K562 (cell line): ENCODE results near the gene HSD11B1. TPM values are rescaled to one million over a fixed set of nuclear protein-coding genes. Genes with fewer than 3 reads are reported as not detected.

Experiments
- CBX1 ChIP-seq: sonication (generic); IDR thresholded peaks from 2 replicates; pipeline ENCODE4 v1.6.1; 2016; ENCODE audit warnings: antibody characterized with exemption, low read depth, mild to moderate bottlenecking
- ELF4 ChIP-seq: fragments of 450-650 bp; formaldehyde crosslinking; IDR thresholded peaks from 2 replicates; pipeline ENCODE4 v1.4.0; 2022; ENCODE audit warnings: missing genetic modification characterization
- IRF2 ChIP-seq: sonication (generic); formaldehyde crosslinking; IDR thresholded peaks from 2 replicates; pipeline ENCODE4 v1.8.1; 2022; ENCODE audit warnings: mild to moderate bottlenecking, missing genetic modification reagents
- MBD2 ChIP-seq: sonication (generic); IDR thresholded peaks from 2 replicates; pipeline ENCODE4 v1.6.1; 2016; ENCODE audit warnings: low read depth, borderline replicate concordance
- MED1 ChIP-seq: sonication (generic); formaldehyde crosslinking; IDR thresholded peaks from 2 replicates; pipeline ENCODE4 v1.8.1; 2023; ENCODE audit warnings: missing genetic modification reagents, borderline replicate concordance
- NBN ChIP-seq: fragments of 450-650 bp; IDR thresholded peaks from 2 replicates; pipeline ENCODE4 v1.6.1; 2016; ENCODE audit warnings: low read depth, mild to moderate bottlenecking
- PCBP1 ChIP-seq: fragments of 200-400 bp; formaldehyde crosslinking; IDR thresholded peaks from 2 replicates; pipeline ENCODE4 v1.6.1; 2018; ENCODE audit warnings: mild to moderate bottlenecking, low read depth, low read length; ENCODE audit not compliant: poor library complexity, severe bottlenecking
- POLR2G ChIP-seq: fragments of 200-400 bp; formaldehyde crosslinking; IDR thresholded peaks from 2 replicates; pipeline ENCODE4 v1.6.1; 2017; ENCODE audit warnings: low read depth, mild to moderate bottlenecking, antibody characterized with exemption, low read length, moderate library complexity
- RBFOX2 ChIP-seq: fragments of 200-400 bp; formaldehyde crosslinking; IDR thresholded peaks from 2 replicates; pipeline ENCODE4 v1.6.1; 2017; ENCODE audit warnings: low read depth, mild to moderate bottlenecking, low read length, moderate library complexity
- SREBF1 ChIP-seq: fragments of 150-350 bp; IDR thresholded peaks from 2 replicates; pipeline ENCODE4 v1.6.1; 2014; ENCODE audit warnings: antibody characterized with exemption, low read depth, low read length, borderline replicate concordance
- SREBF2 ChIP-seq: sonication (generic); formaldehyde crosslinking; IDR thresholded peaks from 2 replicates; pipeline ENCODE4 v1.4.0; 2020; ENCODE audit warnings: mild to moderate bottlenecking, missing genetic modification reagents
- XRCC4 ChIP-seq: IDR thresholded peaks from one replicate; pipeline ENCODE4 v1.6.1; 2011; ENCODE audit not compliant: insufficient read depth, insufficient read length; ENCODE audit errors: extremely low read depth
- ZNF165 ChIP-seq: fragments of 250-450 bp; sonication (Bioruptor Pico); IDR thresholded peaks from 2 replicates; pipeline ENCODE4 v1.4.0; 2020; ENCODE audit warnings: borderline replicate concordance
- ZNF316 ChIP-seq: fragments of 450-650 bp; IDR thresholded peaks from 2 replicates; pipeline ENCODE4 v1.6.1; 2016
- polyA plus RNA-seq, 8 experiments: library from polyadenylated mRNA; depleted of rRNA in 4 of 8; stranded (reverse) in 5 of 8; unstranded in 3 of 8; fragments of >200 nt; fragmentation: Nextera tagmentation in 2 of 8; fragmentation: Illumina TruSeq in 1 of 8; extraction: Ambion mirVana in 2 of 8; extraction: Trizol in 1 of 8; gene quantifications; 2 replicates each; pipeline versions ENCODE4 v1.2.1 to v1.2.3, GENCODE V29; 2011 to 2014; ENCODE audit warnings: inconsistent platforms in 1 of 8, missing spikeins in 1 of 8
- total RNA-seq, 7 experiments: library from RNA; depleted of rRNA in 6 of 7; stranded (reverse); fragments of >200 nt in 6 of 7; fragmentation: Illumina TruSeq in 2 of 7; extraction: Trizol in 2 of 7; gene quantifications; 2 replicates each; pipeline versions ENCODE4 v1.2.1 to v1.2.3, GENCODE V29; 2011 to 2021; ENCODE audit warnings: low replicate concordance in 1 of 7
- TF ChIP-seq, protein P1 (sequence below): sonication (generic); formaldehyde crosslinking; IDR thresholded peaks from 2 replicates; pipeline ENCODE4 v1.8.1; 2023; ENCODE audit warnings: missing genetic modification reagents, mild to moderate bottlenecking, borderline replicate concordance
- TF ChIP-seq, protein P2 (sequence below): fragments of 250-450 bp; sonication (Bioruptor Pico); IDR thresholded peaks from 2 replicates; pipeline ENCODE4 v1.4.0; 2020; ENCODE audit warnings: mild to moderate bottlenecking
- TF ChIP-seq, protein P3 (sequence below): sonication (generic); formaldehyde crosslinking; IDR thresholded peaks from 2 replicates; pipeline ENCODE4 v1.5.0; 2020; ENCODE audit warnings: missing genetic modification reagents
- TF ChIP-seq, protein P4 (sequence below): fragments of 450-650 bp; IDR thresholded peaks from 2 replicates; pipeline ENCODE4 v1.6.1; 2014; ENCODE audit warnings: low read depth, mild to moderate bottlenecking, moderate library complexity, borderline replicate concordance

The HSD11B1 gene
- total and polyA plus RNA-seq, 9 of the 15 experiments (the other 6 are each of a cell fraction or from before 2014, with no cell fraction given) = 0.04 to 0.16 TPM; not detected in 7

DNA sequence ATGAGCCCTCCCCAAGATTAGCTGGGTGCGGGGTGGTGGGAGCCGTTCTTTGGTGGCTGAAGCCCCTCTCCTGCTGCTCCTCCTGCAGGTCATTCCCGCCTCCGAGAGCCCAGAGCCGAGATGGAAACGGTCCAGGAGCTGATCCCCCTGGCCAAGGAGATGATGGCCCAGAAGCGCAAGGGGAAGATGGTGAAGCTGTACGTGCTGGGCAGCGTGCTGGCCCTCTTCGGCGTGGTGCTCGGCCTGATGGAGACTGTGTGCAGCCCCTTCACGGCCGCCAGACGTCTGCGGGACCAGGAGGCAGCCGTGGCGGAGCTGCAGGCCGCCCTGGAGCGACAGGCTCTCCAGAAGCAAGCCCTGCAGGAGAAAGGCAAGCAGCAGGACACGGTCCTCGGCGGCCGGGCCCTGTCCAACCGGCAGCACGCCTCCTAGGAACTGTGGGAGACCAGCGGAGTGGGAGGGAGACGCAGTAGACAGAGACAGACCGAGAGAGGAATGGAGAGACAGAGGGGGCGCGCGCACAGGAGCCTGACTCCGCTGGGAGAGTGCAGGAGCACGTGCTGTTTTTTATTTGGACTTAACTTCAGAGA lies 29.0 kb upstream of the HSD11B1 start (continued):
- TF ChIP-seq, protein P1, sequence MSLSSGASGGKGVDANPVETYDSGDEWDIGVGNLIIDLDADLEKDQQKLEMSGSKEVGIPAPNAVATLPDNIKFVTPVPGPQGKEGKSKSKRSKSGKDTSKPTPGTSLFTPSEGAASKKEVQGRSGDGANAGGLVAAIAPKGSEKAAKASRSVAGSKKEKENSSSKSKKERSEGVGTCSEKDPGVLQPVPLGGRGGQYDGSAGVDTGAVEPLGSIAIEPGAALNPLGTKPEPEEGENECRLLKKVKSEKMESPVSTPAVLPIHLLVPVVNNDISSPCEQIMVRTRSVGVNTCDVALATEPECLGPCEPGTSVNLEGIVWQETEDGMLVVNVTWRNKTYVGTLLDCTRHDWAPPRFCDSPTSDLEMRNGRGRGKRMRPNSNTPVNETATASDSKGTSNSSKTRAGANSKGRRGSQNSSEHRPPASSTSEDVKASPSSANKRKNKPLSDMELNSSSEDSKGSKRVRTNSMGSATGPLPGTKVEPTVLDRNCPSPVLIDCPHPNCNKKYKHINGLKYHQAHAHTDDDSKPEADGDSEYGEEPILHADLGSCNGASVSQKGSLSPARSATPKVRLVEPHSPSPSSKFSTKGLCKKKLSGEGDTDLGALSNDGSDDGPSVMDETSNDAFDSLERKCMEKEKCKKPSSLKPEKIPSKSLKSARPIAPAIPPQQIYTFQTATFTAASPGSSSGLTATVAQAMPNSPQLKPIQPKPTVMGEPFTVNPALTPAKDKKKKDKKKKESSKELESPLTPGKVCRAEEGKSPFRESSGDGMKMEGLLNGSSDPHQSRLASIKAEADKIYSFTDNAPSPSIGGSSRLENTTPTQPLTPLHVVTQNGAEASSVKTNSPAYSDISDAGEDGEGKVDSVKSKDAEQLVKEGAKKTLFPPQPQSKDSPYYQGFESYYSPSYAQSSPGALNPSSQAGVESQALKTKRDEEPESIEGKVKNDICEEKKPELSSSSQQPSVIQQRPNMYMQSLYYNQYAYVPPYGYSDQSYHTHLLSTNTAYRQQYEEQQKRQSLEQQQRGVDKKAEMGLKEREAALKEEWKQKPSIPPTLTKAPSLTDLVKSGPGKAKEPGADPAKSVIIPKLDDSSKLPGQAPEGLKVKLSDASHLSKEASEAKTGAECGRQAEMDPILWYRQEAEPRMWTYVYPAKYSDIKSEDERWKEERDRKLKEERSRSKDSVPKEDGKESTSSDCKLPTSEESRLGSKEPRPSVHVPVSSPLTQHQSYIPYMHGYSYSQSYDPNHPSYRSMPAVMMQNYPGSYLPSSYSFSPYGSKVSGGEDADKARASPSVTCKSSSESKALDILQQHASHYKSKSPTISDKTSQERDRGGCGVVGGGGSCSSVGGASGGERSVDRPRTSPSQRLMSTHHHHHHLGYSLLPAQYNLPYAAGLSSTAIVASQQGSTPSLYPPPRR (CRISPR knock-in tag) = 0 out of 2 replicates have a peak, but pooled peaks have one; percentile 34
- TF ChIP-seq, protein P2, sequence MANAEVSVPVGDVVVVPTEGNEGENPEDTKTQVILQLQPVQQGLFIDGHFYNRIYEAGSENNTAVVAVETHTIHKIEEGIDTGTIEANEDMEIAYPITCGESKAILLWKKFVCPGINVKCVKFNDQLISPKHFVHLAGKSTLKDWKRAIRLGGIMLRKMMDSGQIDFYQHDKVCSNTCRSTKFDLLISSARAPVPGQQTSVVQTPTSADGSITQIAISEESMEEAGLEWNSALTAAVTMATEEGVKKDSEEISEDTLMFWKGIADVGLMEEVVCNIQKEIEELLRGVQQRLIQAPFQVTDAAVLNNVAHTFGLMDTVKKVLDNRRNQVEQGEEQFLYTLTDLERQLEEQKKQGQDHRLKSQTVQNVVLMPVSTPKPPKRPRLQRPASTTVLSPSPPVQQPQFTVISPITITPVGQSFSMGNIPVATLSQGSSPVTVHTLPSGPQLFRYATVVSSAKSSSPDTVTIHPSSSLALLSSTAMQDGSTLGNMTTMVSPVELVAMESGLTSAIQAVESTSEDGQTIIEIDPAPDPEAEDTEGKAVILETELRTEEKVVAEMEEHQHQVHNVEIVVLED (CRISPR knock-in tag) = no peak
- TF ChIP-seq MED1 (CRISPR knock-in tag) (no peak), IRF2 (CRISPR knock-in tag) (no peak), SREBF2 (CRISPR knock-in tag) (no peak), ZNF316 (no peak), POLR2G (peak; percentile 14), ZNF165 (CRISPR knock-in tag) (0 out of 2 replicates have a peak, but pooled peaks have one; percentile 37), XRCC4 (no peak), ELF4 (CRISPR knock-in tag) (no peak), RBFOX2 (peak; percentile 71), MBD2 (no peak), CBX1 (0 out of 2 replicates have a peak, but pooled peaks have one; percentile 1), PCBP1 (no peak), SREBF1 (no peak), NBN (no peak)
- TF ChIP-seq, protein P3, sequence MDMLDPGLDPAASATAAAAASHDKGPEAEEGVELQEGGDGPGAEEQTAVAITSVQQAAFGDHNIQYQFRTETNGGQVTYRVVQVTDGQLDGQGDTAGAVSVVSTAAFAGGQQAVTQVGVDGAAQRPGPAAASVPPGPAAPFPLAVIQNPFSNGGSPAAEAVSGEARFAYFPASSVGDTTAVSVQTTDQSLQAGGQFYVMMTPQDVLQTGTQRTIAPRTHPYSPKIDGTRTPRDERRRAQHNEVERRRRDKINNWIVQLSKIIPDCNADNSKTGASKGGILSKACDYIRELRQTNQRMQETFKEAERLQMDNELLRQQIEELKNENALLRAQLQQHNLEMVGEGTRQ (CRISPR knock-in tag) = peak; percentile 23; the same call in 1 of the 2 replicates
- TF ChIP-seq, protein P4, sequence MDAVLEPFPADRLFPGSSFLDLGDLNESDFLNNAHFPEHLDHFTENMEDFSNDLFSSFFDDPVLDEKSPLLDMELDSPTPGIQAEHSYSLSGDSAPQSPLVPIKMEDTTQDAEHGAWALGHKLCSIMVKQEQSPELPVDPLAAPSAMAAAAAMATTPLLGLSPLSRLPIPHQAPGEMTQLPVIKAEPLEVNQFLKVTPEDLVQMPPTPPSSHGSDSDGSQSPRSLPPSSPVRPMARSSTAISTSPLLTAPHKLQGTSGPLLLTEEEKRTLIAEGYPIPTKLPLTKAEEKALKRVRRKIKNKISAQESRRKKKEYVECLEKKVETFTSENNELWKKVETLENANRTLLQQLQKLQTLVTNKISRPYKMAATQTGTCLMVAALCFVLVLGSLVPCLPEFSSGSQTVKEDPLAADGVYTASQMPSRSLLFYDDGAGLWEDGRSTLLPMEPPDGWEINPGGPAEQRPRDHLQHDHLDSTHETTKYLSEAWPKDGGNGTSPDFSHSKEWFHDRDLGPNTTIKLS = no peak
